Osteocyte (in vitro differentiated cells): ENCODE results near the gene PCK1. TPM values are rescaled to one million over a fixed set of nuclear protein-coding genes. Genes with fewer than 3 reads are reported as not detected.

Experiments used
- DNase-seq: peaks from one replicate; pipeline ENCODE4 v3.0.0; 2021; ENCODE audit warnings: mixed read lengths; ENCODE audit not compliant: unreplicated experiment; ENCODE audit errors: extremely low spot score
- H3K27ac Mint-ChIP-seq: one replicate; pipeline ENCODE4 v1.8.0; 2021; ENCODE audit warnings: mild to moderate bottlenecking, mixed read lengths; ENCODE audit not compliant: unreplicated experiment
- H3K27me3 Mint-ChIP-seq: one replicate; pipeline ENCODE4 v1.8.0; 2021; ENCODE audit warnings: mixed read lengths; ENCODE audit not compliant: unreplicated experiment
- H3K36me3 Mint-ChIP-seq: one replicate; pipeline ENCODE4 v1.8.0; 2021; ENCODE audit warnings: mixed read lengths; ENCODE audit not compliant: unreplicated experiment
- H3K4me1 Mint-ChIP-seq: one replicate; pipeline ENCODE4 v1.8.0; 2021; ENCODE audit warnings: mixed read lengths; ENCODE audit not compliant: unreplicated experiment
- H3K4me3 Mint-ChIP-seq: one replicate; pipeline ENCODE4 v1.8.0; 2021; ENCODE audit warnings: mild to moderate bottlenecking, moderate library complexity, mixed read lengths; ENCODE audit not compliant: unreplicated experiment
- H3K9me3 Mint-ChIP-seq: one replicate; pipeline ENCODE4 v1.8.0; 2021; ENCODE audit warnings: mixed read lengths; ENCODE audit not compliant: unreplicated experiment
- CTCF ChIP-seq: fragments of 200-600 bp; sonication (generic); IDR thresholded peaks from 2 replicates; pipeline ENCODE4 v1.5.0; 2021; ENCODE audit warnings: antibody characterized with exemption, mild to moderate bottlenecking, moderate library complexity
- total RNA-seq: library from RNA; stranded (reverse); gene quantifications from 2 replicates; pipeline ENCODE4 v1.2.1, GENCODE V29; 2021

Gene PCK1
- total RNA-seq, 1 donor from 2014 or later, result not detected

GRCh38 chr20:57555457-57556184 is 5.3 kb upstream of the PCK1 start:
- no peak for TF ChIP-seq CTCF
- H3K9me3 Mint-ChIP-seq, result no peaks in the 10 kb centered on the region
- H3K27ac Mint-ChIP-seq, result no peak overlapping the region
- no peak for DNase-seq
- H3K27me3 Mint-ChIP-seq, result peaks cover 70% of the 10 kb centered on the region
- H3K4me1 Mint-ChIP-seq, result no peaks in the 10 kb centered on the region
- H3K4me3 Mint-ChIP-seq, result no peak overlapping the region
- no peaks in the 10 kb centered on the region for H3K36me3 Mint-ChIP-seq

DNA sequence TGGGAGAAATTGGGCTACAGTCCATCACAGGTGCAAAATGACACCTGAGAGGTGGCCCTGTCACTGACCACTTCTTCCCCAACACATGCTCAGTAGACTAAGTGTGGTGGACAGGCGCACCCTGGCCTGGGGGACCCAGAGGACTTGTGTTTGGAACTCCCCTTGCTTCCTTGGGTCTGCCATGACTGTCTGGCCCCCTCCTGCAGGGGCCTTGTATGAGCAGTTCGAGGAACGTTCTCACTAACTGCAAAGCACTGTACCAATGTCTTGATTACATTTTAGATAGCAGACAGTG is 4.0 kb upstream of the PCK1 start:
- Mint-ChIP-seq H3K9me3 (no peaks in the 10 kb centered on the region), H3K4me1 (no peaks in the 10 kb centered on the region), H3K27ac (no peak overlapping the region), H3K27me3 (peaks cover 67% of the 10 kb centered on the region), H3K4me3 (no peak overlapping the region), H3K36me3 (no peaks in the 10 kb centered on the region)
- no peak for TF ChIP-seq CTCF
- no peak for DNase-seq

DNA sequence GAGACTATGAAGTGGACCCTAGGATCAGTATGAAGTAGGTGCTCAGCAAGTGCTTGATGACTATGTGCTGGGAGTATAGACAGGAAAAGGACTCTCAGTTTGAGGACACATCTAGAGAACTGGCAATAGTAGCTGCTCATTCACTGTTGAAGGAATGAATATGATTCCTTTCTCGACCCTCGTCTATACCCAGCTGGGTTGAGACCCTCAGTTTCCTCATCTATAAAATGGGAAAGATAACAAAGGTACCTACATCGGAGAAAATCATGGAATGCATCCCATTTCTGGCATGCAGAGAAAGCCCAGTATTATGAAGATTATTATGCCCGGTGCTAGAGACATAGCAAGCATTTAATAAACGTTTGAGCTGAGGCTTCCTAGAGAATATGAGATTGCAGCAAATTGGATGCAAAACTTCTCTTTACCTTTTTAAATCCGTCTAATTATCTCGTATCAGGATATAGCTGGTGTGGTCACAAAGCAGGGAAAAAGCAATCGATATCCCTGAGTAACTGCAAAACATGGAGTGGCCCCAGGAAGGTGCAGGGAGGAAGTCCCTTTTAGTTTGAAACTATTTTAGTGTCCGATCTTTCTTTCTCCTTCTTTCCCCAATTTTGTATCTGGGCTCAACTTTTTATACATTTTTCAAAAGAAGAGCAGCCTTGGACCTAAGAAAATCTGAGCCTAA is 2.8 kb upstream of the PCK1 start:
- H3K36me3 Mint-ChIP-seq, result no peaks in the 10 kb centered on the region
- H3K4me1 Mint-ChIP-seq, result no peaks in the 10 kb centered on the region
- no peak overlapping the region for H3K27ac Mint-ChIP-seq
- H3K4me3 Mint-ChIP-seq, result no peak overlapping the region
- peaks cover 64% of the 10 kb centered on the region for H3K27me3 Mint-ChIP-seq
- no peak for DNase-seq
- no peak for TF ChIP-seq CTCF
- H3K9me3 Mint-ChIP-seq, result no peaks in the 10 kb centered on the region

- no peaks in the 10 kb centered on the region for H3K9me3 Mint-ChIP-seq
- no peak for TF ChIP-seq CTCF
- peaks cover 59% of the 10 kb centered on the region for H3K27me3 Mint-ChIP-seq
Measured at GRCh38 chr20:57558614-57559288, 2.2 kb upstream of the PCK1 start.

DNA sequence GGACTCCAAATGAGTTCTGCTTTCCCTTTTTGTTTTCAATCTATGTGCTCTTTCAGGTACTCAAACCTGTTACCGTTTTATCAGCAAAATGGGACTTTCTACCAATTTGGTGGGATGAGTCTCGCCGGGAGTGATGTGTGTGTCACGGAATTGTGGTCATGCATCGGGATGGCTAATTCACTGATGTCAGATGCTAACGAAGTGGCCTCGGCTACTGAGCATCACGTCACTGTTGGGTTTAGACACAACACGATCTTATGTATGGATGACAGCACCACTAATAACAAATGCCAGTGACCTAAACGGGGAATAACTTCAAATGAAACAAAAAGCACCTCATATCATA is 1.6 kb upstream of the PCK1 start:
- H3K27ac Mint-ChIP-seq, result no peak overlapping the region
- H3K36me3 Mint-ChIP-seq, result no peaks in the 10 kb centered on the region
- no peak overlapping the region for H3K4me3 Mint-ChIP-seq
- no peak for TF ChIP-seq CTCF
- H3K4me1 Mint-ChIP-seq, result no peaks in the 10 kb centered on the region
- no peaks in the 10 kb centered on the region for H3K9me3 Mint-ChIP-seq
- DNase-seq, result no peak
- H3K27me3 Mint-ChIP-seq, result peaks cover 57% of the 10 kb centered on the region

More at GRCh38 chr20:57558614-57559288, 2.2 kb upstream of the PCK1 start:
- no peak for DNase-seq
- Mint-ChIP-seq H3K27ac (no peak overlapping the region), H3K4me1 (no peaks in the 10 kb centered on the region), H3K4me3 (no peak overlapping the region), H3K36me3 (no peaks in the 10 kb centered on the region)
